Measurements from ENCODE around the gene PFKFB2.

PFKFB2 gene

DNA sequence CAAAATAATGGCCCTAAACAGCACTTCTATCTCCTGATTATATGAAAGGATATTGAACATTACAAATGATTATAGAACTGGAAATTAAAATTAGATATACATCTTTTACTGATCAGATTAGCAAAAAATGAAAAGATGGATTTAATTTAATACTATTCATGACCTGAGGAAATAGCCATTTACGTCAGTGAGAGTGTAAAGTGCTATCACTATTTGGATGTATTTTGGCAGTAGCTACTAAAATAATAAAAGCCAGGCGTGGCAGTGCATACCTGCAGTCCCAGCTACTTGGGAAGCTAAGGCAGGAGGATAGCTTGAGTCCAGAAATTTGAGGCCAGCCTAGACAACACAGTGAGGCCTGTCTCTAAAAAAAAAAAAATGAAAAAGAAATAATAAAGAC lies 40.9 kb downstream of the PFKFB2 start:
- no peak for DNase-seq

DNA sequence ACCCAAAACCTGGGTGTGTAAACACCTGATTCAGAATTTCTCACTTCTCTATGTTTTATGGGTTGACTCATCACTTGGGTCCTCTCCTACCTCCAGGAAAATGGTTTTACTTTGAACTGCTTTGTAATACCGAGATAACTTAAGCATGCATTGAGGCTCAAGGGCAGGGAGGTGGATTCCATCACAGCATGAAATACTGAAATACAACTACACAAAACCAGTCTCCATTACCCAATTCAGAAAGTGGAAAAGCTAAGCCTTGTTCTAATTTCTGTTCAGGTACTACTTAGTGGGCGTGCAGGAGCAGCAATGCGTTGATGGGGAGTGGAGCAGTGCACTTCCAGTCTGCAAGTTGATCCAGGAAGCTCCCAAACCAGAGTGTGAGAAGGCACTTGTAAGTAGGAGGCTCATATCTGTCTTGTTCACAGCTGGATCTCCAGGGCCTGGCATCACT lies 44.8 kb downstream of the PFKFB2 start:
- DNase-seq = no peak

DNA sequence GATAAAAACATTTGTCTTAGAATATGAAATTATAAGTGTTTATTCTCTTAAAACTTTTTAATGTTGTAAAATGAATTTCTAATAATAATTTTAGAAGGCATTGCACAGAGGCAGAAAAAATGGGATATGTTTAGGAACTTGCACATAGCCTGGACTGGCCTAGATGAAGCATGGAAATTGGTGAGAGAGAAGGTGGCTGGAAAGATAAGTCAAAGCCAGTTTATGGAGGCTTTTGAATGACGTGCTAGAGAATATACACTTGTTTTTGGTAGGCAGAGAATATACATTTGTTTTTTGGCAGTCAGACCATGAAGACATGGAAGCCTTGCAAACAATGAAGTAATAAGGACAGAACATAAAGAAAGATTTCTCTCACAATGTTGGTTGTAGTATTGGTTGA lies 48.6 kb downstream of the PFKFB2 start:
- DNase-seq = no peak

DNA sequence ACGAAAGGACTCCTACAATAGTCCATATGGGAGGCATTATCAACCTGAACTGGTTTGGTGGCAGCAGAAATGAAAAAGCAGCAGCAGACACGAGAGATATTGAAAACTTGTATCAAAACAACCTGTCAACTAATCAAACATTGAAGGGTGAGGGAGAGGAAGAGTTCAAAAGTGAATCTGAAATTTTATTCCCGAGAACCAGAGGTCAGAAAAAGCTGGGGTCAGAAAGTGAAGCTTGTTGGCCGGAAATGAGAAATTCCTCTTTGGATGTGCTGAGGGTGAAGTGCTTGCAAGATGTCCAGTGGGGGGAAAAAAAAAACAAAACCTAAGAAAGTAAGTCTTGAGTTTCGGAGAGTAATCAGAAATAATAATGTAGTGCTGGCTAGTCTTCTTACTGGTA lies 49.1 kb downstream of the PFKFB2 start:
- no peak for DNase-seq

DNA sequence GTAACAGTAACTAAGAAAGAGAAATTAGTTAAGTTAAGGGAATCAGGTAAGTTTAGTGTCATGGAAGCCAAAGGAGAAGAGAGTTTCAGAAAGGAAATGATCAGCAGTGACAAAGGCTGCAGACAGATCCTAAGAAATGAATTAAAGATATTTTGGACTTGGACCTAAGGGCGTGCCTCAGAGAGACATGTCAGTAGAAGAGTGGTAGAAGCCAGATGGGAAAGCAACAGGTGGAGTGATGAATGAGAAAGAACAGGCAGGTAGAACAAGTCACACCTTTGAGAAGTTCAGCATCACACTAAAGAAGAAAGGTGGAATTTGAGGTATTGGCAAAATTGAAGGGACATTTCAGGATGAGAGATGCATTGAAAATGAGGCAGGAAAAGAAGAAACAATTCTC lies 49.6 kb downstream of the PFKFB2 start:
- no peak for DNase-seq

DNA sequence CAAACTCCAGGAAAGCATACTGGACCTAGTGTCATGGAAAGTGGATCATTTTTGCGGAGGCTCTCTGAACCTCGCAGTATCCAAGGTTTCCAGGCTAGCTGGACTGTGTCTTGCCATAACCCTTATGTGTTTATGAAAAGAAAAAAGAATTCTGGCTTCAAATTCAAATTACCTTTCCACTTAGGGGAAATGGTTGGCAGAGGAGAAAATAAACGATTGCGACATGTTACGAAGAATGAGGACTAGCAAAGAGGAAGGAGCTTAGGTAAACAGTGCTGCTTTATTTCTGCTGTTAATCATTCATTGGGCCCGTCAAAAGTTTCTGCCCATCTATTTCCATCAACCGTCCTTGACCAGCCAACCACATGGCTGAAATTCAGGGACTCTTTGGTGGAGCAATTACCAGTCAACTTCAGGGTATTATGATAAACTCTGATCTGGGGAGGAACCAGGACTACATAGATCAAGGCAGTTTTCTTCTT lies 50.9 kb downstream of the PFKFB2 start, which contains the start of gene C4BPA:
C4BPA (plus strand) TSS at position 342 of the 482 bp plus-strand sequence. CDS start 8,793 bp downstream, outside the sequence.
- no peak for DNase-seq

DNA sequence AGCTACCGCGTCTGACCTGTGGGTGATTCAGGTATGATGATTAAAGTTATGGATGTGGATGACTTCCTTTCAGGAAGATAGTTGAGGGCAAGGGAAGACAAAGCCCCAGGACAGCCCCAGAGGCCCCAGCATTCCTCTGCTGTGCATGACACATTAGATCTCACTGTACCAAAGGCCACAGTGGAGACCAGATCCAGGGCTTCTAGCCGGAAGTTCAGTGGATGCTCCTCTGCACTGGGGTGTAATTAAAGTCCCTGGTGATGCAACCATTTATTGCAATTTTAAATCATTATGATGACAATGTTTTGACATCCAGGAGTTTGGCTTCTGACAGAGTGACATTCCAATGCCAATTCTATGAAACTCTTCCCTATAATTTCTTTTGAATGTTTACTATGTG lies 55.9 kb downstream of the PFKFB2 start:
- DNase-seq = no peak

DNA sequence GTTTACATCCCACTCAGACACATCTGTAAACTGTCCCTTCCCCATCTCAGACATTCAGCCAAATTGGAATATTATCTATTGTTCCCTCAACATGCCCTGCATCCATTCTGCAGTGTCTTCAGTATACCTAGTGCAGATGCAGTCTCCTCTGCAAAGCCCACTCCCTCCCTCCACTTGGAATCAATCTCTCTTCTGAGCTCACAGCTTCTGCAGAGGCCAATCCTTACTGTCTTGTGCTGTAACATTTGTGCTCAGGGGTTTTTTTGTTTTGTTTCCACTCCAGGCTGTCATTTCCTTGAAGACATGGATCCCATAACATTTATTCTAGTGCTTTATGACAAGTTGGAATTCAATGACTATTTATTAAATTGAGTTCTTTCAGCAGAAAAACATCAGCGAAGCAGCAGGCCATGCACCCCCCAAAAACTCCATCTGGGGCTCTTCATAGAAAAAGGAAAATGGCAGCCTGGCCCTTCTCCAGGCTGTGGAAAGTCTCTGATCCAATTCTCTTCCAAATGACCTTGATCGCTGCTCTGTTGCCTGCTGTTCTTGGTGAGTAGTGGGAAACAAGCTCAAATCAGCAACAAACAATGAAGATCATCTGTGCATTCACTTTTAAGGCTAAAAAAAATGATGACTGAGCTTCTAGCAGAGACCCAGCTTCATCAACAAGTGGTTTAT lies 59.7 kb downstream of the PFKFB2 start:
- no peak for DNase-seq

DNA sequence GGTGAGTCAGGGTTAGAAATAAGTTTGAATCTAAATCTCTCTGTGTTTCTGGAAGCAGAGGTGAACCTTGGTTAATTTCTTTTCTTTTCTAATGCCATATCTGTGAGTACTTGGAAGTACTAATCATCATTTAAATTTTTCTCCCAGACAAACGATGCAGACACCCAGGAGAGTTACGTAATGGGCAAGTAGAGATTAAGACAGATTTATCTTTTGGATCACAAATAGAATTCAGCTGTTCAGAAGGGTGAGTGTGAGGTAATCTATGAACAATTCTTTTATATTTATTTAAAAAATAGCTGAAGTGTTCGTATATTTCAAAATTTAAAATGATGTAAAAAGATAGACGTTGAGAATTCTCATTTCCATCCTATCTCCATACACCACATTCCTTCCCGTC lies 62.2 kb downstream of the PFKFB2 start:
- DNase-seq = no peak

DNA sequence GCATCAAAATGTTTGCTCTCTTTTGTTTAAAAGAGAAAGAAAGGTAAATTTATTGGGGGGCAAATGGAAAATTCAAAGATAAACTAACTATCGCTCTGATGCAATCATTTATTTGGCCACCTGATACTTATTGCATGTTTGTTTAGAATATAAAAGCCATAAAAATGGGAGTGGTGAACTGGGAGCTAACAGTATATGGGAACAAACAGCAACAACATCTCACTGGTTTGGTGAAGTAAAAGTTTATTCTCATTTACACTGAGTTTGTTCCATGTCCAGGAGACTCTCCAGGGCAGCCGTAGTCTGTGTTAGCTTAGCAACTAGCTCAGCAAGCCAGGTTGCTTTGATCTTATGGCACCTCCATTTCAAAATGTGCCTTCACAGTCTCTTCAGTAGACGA lies 71.3 kb downstream of the PFKFB2 start:
- no peak for DNase-seq

DNA sequence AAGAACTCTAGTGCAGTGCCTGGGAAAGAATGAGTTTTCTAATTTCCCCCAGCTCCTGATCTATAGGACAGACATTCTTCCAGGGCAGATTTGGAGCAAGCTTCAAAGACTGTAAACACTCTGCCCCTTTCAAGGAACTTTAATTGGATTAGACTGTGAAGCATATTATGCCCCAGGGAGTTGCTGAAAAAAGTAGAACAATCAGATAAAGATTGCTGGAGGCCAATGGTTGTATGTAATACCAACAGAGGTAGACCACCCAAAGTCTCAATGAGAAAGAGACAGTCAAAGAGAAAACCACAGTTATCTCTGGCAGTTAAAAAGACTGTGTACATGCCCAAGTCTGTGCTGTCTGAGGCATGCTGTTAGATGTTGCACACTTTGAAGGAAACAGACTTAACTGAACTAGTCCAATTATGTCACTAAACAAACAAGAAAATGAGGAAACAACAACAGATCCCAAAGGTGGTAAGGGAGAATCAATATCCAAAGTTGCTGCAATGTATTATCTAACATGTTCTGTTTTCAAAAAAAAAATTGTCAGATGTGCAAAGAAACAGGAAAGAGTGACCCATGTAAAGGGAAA lies 75.4 kb downstream of the PFKFB2 start:
- no peak for DNase-seq

DNA sequence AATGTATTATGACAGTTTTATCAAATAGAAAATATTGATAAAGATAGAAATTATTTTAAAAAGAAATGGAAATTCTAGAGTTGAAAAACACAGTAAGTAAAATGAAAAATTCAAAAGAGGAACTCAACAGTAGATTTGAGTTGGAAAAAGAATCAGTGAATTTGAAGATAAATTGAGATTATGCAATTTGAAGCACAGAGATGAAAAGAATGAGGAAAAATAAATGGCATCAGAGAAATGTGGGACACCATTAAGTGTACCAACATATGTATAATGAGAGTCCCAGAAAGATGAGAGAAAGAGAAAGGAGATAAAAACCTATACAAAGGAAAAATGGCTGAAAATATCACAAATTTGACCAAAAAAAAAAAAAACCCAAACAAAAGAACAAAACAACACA lies 76.0 kb downstream of the PFKFB2 start:
- no peak for DNase-seq
